Stimulated activated CD4-positive, alpha-beta T cell treated with anti-CD3 and anti-CD28 coated beads, Interleukin-4, amount 100 ng/mL, for 48 hours (primary cell): ENCODE measurements around the gene ING4.
"Not testable (repeated sequence)": the region's sequence is repeated elsewhere in the genome, so short reads cannot be mapped to it uniquely, and the experiment has no call there.

ENCODE experiments used
- DNase-seq, 2 donors: peaks; one replicate each; pipeline ENCODE4 v3.0.0-alpha.2; 2020; ENCODE audit warnings: low read depth in 2 of 2

Gene ING4

GRCh38 chr12:6662906-6663742, at the start of gene ING4:
Gene ING4, minus strand, starts transcription at chr12:6663119. Its CDS starts 18 bp downstream, at chr12:6663101.
- peak; percentile 87 to 93 for DNase-seq

- no peak for DNase-seq
These were observed 46.1 kb upstream of the ING4 start for GRCh38 chr12:6708960-6709394.

- DNase-seq: not testable (repeated sequence)
These were observed 45.4 kb upstream of the ING4 start for GRCh38 chr12:6708351-6708750.

GRCh38 chr12:6703631-6704030, 40.7 kb upstream of the ING4 start:
- DNase-seq: no peak

DNA sequence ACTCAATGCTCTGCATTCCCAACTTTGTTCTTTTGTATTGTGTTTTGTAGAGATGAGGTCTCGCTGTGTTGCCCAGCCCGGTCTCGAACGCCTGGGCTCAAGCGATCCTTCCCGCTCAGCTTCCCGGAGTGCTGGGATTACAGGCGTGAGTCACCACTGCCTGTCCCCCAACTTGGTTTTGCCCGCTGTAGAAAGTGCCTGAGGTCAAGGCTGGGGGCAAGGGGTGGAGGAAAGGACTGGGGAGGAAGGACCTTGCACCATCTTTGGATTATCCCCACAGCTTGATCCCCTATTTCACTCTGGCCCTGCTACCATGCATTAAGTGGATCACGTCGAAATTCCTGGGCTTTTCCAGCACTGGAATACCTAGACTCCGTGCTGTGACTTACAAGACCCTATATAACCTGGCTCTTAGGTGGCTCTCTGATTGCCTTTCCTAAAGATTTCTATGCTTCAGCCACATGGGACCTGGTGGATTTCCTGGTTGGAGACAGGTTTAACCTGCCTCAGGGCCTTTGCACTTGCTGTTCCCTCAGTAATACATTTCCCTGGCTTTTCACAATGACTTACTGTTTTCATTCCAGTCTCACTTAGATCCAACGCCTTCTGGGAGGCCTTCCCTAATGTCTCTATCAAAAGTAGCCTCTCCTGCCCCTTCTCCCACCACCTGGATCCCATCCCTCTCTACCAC, 38.3 kb upstream of the ING4 start:
- DNase-seq: no peak

DNA sequence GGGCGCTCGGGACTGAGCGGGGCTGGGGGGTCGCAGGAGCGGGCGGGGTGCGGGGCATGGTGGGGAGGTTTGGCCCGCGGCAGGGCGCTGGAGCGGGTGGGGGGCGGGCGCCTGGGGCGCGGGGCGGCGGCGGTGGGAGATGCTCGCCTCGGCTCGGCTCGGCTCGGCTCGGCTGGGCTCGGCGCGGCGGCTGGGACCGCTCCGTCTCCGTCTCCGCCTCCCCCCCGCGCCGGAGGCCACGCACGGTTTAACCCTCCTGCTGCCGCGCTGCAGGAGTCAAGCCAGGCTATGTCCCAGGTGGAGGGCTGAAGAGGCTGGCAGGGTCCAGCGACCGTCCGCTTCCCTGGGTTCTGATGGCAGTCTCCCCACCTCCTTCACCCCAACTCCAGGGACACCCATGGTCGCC, 37.7 kb upstream of the ING4 start, which contains the start of gene PIANP:
Gene PIANP, minus strand, starts transcription at position 170 of the 406 bp plus-strand sequence. CDS start 2,754 bp downstream, outside the sequence.
- peak; percentile 16 to 43 for DNase-seq

GRCh38 chr12:6699989-6700645, 37.2 kb upstream of the ING4 start:
- DNase-seq: no peak

- no peak for DNase-seq
These were observed 36.5 kb upstream of the ING4 start for GRCh38 chr12:6699259-6699988.

- no peak for DNase-seq
These were observed 35.6 kb upstream of the ING4 start for GRCh38 chr12:6698352-6699046.

- no peak for DNase-seq
These were observed 34.8 kb upstream of the ING4 start for GRCh38 chr12:6697584-6698351.

DNA sequence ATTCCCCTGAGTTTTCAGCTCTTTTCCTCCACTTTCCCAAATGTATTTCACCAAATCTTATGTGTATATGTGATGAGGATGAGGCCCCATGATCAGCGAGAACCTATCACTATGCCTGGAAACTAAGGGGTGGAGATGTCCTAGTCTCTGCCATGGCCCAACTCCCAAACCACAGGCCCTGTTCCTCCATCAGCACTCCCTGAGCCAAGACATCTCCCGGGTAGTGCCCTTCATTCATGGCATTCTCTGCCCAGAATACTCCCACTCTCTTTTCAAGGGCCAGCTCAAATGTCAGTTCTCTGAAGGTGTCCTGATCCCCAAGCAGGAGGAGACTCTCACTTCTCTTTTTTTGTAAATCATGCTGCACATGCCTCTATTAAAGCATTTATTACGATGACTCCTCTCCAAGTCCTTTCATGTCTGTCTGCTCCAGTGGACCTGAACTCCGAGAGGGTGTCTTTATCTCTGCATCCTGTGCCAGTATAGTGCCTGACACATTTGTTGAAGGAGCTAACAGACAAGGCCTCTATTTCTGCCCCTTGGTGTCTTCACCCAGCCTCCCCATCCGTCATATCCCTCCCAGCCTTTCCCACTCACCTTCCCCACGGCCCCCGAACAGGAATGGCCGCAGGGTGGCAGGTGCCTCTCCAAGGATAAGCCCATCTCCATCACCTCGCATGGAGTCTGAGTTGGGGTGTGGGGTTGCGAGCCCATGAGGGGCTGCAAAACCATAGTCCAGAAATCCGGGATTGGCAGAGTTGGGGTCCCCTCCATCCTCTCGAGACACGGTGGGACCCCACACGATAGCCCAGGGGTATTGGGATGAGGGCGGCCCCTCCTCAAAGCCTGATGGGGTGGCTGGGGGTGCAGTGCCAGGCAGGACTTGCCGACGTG, 34.0 kb upstream of the ING4 start:
- DNase-seq: no peak

DNA sequence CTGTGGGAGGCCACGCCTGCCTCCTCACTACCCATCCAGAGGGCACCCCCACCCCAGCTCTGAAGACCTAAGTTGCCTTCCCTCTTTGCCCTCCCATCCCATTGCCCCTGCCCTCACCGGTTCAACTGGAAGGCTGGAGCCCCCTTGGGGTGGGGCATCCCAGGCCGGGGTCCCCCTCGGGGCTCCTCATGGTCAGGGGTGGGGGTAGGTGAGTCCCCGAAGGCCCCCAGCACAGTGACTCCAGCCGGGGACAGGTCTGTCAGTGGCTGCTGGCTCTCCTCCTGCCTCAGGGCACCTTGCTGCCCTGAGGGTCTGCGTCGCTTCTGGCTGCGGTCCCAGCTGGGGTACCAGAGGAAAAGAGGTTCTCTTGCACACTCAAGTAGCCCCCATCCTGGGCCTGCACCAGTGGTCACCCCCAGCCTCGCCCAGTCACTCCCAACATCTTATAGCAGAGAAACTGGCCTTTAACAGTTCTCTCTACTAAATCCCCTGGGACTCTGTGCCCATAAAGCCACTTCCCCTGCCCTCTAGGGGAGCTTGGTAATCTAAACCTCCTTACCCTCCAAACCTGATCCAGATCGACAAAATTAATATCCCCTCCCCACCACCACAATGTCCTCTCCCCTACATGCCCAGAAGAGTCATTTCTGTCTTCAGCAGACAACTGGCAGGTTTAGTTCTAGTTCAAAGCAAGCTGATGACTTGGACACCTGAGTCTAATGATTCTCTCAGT, 32.6 kb upstream of the ING4 start:
- no peak for DNase-seq

DNA sequence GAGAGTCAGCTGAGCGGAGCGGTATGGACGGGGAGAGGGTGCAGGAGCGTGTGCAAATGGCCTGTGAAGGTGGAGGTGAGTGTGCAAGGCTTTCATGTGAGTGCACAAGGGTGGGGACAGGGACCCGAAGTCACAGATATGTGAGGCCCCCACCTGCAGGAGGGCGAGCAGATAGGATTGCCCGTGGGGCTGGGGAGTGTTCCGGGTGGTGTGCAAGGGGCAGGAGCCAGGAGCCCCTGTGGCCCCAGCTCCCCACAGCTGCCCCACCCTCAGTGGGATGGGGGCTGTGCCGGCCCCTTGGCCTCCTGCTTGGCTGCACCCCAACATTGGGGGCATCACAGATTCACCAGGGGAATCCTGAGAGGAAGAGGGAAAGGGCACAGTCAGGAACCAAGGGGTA, 31.8 kb upstream of the ING4 start:
- DNase-seq: no peak

DNA sequence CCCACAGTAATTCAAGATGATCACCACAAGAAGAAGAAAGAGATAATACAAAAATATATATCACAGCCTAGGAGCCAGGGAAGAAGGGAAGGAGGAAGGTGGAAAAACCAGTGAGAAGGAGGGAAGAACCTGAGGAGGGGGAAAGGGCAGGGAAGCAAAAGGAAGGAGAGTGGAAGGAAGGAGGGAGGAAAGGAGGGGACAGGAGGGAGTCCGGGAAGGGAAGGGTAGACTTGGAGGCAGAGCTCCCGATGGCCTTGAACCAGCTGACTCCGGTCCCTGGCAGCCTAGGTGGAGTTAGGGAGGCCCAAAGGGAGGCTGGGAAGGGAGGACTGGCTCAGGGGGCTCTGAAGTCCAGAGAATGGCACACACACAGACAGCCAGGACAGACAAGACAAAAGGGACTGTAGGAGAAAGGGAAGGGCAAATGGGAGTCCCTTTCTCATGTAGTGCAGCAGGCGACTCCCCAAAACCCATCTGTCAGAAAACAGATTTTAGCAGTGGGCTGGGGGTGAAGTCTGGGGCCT, 31.0 kb upstream of the ING4 start:
- DNase-seq: no peak

DNA sequence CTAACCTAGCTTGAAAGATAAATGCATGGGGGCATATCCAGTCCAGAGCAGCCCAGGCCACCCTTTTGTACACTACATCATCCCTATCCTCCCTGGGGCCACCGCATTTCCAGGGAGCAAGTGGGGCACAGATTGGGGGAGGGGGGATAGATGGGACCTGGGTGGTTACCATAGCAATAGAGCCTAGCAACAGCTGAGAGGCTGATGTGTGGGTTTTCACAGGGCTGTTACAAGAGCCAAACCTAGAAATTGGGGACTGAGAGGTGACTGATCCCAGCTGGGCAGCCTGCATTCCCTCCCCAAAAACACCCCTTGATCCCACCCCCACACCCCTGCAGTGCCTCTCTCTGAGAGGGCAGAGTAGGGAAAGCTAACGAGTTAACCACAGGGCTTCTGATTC, 30.0 kb upstream of the ING4 start:
- no peak for DNase-seq

GRCh38 chr12:6691473-6691872, 28.6 kb upstream of the ING4 start:
- no peak for DNase-seq

- DNase-seq: peak; percentile 81 to 90
These were observed 26.3 kb upstream of the ING4 start, which contains the start of gene ZNF384 for GRCh38 chr12:6688999-6689882. Gene ZNF384, minus strand, starts transcription at chr12:6689375. Its CDS starts 9,855 bp downstream, at chr12:6679520.
